Left renal pelvis (tissue), 4 donors: ENCODE results near the gene NOL9. TPM values are rescaled to one million over a fixed set of nuclear protein-coding genes. Genes with fewer than 3 reads are reported as not detected.

Experiments used
- DNase-seq, 4 donors: peaks; one replicate each; pipeline ENCODE4 v3.0.0-alpha.2; 2013; ENCODE audit warnings: low read depth in 4 of 4, low spot score in 3 of 4
- polyA plus RNA-seq, 4 donors: library from polyadenylated mRNA; unstranded; fragments of 120-200 nt; gene quantifications; one replicate each; pipeline ENCODE4 v1.2.1, GENCODE V29; 2013; ENCODE audit not compliant: insufficient read length in 4 of 4

NOL9 gene
- polyA plus RNA-seq, 4 donors: 15.5 to 23.1 (median 19.3) TPM

- no peak for DNase-seq
Observed at GRCh38 chr1:6474815-6475282, 79.5 kb downstream of the NOL9 start.

GRCh38 chr1:6473974-6474814, 80.1 kb downstream of the NOL9 start:
- DNase-seq: no peak

GRCh38 chr1:6473156-6473555, 81.2 kb downstream of the NOL9 start:
- DNase-seq: no peak

GRCh38 chr1:6472391-6472790, 81.9 kb downstream of the NOL9 start:
- no peak for DNase-seq

- DNase-seq: no peak
Observed at GRCh38 chr1:6471970-6472368, 82.3 kb downstream of the NOL9 start.

Other genes starting within 250 kb of the NOL9 start
- 10 to 100 TPM; 18.2 to 34.2 (median 27.5) TPM for gene ACOT7, start 160.7 kb downstream of the NOL9 start, polyA plus RNA-seq
- under 1 TPM; 0.08 to 0.69 (median 0.34) TPM for gene HES2, start 134.6 kb downstream of the NOL9 start, polyA plus RNA-seq
- gene ESPN, start 129.7 kb downstream of the NOL9 start, polyA plus RNA-seq: 10 to 100 TPM in 3 of 4 donors, 1 to 10 TPM in 1; 7.6 to 23.5 (median 11.8) TPM
- 10 to 100 TPM in 3 of 4 donors, 1 to 10 TPM in 1; 8.8 to 27.7 (median 12.4) TPM for gene TNFRSF25, start 88.3 kb downstream of the NOL9 start, polyA plus RNA-seq
- gene PLEKHG5, start 62.8 kb downstream of the NOL9 start, polyA plus RNA-seq: 10 to 100 TPM; 10.9 to 23.5 (median 14.0) TPM
- gene TAS1R1, start 794 bp upstream of the NOL9 start, polyA plus RNA-seq: under 1 TPM in 2 of 4 donors, not detected in 2; 0.06 to 0.15 TPM
- 10 to 100 TPM; 19.3 to 50.7 (median 27.3) TPM for gene ZBTB48, start 25.5 kb upstream of the NOL9 start, polyA plus RNA-seq
- 10 to 100 TPM; 11.5 to 18.3 (median 13.3) TPM for gene KLHL21, start 48.4 kb upstream of the NOL9 start, polyA plus RNA-seq
- gene PHF13, start 59.2 kb upstream of the NOL9 start, polyA plus RNA-seq: 10 to 100 TPM; 24.5 to 32.8 (median 26.1) TPM
- 10 to 100 TPM; 15.1 to 25.8 (median 16.3) TPM for gene THAP3, start 70.4 kb upstream of the NOL9 start, polyA plus RNA-seq
- 10 to 100 TPM; 31.1 to 73.4 (median 61.8) TPM for gene DNAJC11, start 147.3 kb upstream of the NOL9 start, polyA plus RNA-seq
- gene CAMTA1, start 230.9 kb upstream of the NOL9 start, polyA plus RNA-seq: 10 to 100 TPM; 50.7 to 99.9 (median 87.8) TPM